Large intestine (tissue), 3 donors: Measurements from ENCODE around the gene RAD50. TPM values are rescaled to one million over a fixed set of nuclear protein-coding genes. Genes with fewer than 3 reads are reported as not detected.
"Not testable (repeated sequence)": the region's sequence is repeated elsewhere in the genome, so short reads cannot be mapped to it uniquely, and the experiment has no call there.

ENCODE experiments used
- DNase-seq, 2 donors: peaks; one replicate each; pipeline versions ENCODE4 v3.0.0 to v3.0.0-alpha.2; 2013
- H3K27ac ChIP-seq: one replicate; pipeline ENCODE4 v1.5.1; 2013; ENCODE audit warnings: low read length
- H3K27me3 ChIP-seq: 2 replicates; pipeline ENCODE4 v1.6.1; 2013; ENCODE audit warnings: low read length; ENCODE audit not compliant: control insufficient read depth, insufficient read depth
- H3K36me3 ChIP-seq: 2 replicates; pipeline ENCODE4 v1.6.1; 2013; ENCODE audit warnings: low read length; ENCODE audit not compliant: control insufficient read depth, insufficient read depth
- H3K4me1 ChIP-seq: one replicate; pipeline ENCODE4 v1.6.1; 2013; ENCODE audit warnings: low read length; ENCODE audit not compliant: control insufficient read depth, insufficient read depth
- H3K4me3 ChIP-seq: one replicate; pipeline ENCODE4 v1.5.1; 2013; ENCODE audit warnings: low read length
- H3K9me3 ChIP-seq: one replicate; pipeline ENCODE4 v1.6.1; 2013; ENCODE audit warnings: mild to moderate bottlenecking, low read depth, low read length, moderate library complexity; ENCODE audit not compliant: control insufficient read depth
- WGBS: methylation state at CpG from one replicate; pipeline ENCODE4 v1.1.5; 2013; ENCODE audit warnings: low lambda C conversion rate; ENCODE audit not compliant: insufficient coverage; 5-methylcytosine and 5-hydroxymethylcytosine counted together
- polyA plus RNA-seq: library from polyadenylated mRNA; unstranded; fragments of 120-200 nt; gene quantifications from one replicate; pipeline ENCODE4 v1.2.1, GENCODE V29; 2013

RAD50 gene
- polyA plus RNA-seq, 1 donor: 31.1 TPM

DNA sequence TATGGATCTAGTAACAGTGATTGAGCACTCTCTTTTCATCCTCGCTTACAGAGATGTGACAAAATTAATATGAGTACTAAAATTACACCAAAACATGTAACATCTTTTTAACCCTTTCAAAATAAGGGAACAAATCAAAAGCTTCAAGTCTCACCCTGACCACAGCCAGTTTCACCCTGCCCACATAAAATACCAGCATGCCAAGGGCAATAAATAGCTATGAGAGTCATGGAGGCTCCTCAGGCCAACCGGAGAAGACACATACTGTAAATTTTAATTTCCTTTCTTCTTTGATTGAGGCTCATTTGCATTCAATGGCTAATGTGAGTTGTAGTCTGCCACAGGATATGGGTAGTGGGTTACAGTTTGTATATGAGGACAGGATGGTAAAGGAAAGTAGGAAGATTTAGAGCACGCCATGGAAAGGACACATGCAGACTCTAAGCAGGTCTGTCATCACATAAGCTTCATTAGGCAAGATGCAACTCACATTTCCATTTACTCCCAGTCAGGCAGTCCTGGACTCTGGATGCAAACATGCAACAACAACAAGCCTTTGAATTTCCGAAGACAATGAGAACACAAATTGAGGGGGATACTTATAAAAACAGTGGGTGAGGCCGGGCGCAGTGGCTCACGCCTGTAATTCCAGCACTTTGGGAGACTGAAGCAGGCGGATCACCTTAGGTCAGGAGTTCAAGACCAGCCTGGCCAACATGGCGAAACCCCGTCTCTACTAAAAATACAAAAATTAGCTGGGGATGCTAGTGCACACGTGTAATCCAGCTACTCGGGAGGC, 128.3 kb downstream of the RAD50 start:
- H3K4me3 ChIP-seq: no peak overlapping the region
- no peaks in the 10 kb centered on the region for H3K27me3 ChIP-seq
- H3K4me1 ChIP-seq: no peaks in the 10 kb centered on the region
- H3K9me3 ChIP-seq: no peaks in the 10 kb centered on the region
- DNase-seq: no peak
- 100% methylated on average over 1 of the region's 12 CpGs for WGBS
- H3K27ac ChIP-seq: no peak overlapping the region
- no peaks in the 10 kb centered on the region for H3K36me3 ChIP-seq

DNA sequence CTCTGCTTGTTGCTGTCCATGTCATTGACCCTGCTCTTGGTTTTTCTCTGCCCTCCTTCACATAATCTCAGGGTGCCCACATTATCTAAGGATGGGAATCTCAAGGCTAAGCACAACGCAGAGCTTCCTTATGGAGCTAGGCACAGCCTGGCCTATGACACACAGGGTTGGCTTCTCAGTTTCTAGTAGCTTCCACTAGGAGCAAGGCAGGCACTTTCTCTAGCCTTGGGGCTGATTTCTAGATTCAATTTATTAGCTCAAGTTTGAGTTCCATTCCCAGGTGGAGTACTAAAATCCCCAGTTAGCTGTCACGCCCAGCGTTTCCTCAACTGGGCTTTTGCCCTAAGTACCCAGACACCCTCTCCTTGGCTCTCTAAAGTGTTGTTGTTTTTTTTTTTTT, 129.4 kb downstream of the RAD50 start:
- H3K4me3 ChIP-seq: no peak overlapping the region
- H3K36me3 ChIP-seq: no peaks in the 10 kb centered on the region
- no peak overlapping the region for H3K27ac ChIP-seq
- no peaks in the 10 kb centered on the region for H3K4me1 ChIP-seq
- WGBS: no CpG with 5 or more reads among the region's 3 CpGs
- no peak for DNase-seq
- H3K9me3 ChIP-seq: no peaks in the 10 kb centered on the region
- H3K27me3 ChIP-seq: no peaks in the 10 kb centered on the region

GRCh38 chr5:132687995-132688394, 131.2 kb downstream of the RAD50 start:
- no peak for DNase-seq
- Histone ChIP-seq H3K4me1 (no peaks in the 10 kb centered on the region), H3K36me3 (no peaks in the 10 kb centered on the region), H3K9me3 (no peaks in the 10 kb centered on the region), H3K27ac (no peak overlapping the region), H3K27me3 (no peaks in the 10 kb centered on the region), H3K4me3 (no peak overlapping the region)
- no CpG with 5 or more reads among the region's 5 CpGs for WGBS

DNA sequence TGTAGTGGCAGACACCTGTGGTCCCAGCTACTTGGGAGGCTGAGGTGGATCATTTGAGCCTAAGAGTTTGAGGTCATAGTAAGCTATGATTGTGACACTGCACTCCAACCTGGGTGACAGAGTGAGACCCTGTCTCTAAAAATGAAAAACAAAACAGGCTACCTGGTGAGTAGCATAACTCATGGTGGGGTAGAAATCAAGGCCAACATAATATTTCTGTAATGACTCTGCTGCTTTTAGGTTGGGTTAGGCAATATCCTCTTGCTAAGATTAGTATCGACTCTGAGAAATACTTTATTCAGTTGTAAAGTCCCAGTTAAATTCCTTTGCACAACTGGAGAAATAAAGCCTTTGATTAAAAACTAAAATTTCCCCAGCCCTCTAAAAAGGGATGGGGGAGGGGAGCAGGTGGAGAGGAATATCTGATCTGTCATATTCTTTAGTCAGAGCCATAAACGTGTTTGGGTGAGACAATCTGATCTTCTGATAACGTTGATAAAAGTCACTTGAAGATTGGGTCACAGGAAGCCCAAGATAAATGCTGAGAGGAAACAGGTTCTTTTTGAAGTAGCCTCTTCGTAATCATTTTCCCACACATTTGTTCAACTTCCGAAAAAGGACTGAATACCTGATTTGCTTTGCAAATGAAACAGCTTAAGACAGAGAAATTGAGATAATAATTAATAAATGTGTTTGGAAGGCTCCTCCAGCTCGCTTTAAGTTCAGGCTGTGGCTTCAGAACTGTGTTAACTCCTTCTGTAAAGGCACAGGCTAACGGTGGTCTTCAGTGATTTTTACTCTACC, 132.0 kb downstream of the RAD50 start:
- DNase-seq: no peak
- Histone ChIP-seq H3K27ac (no peak overlapping the region), H3K4me1 (no peaks in the 10 kb centered on the region), H3K36me3 (no peaks in the 10 kb centered on the region), H3K4me3 (no peak overlapping the region), H3K27me3 (no peaks in the 10 kb centered on the region), H3K9me3 (no peaks in the 10 kb centered on the region)
- 49% methylated on average over 3 of the region's 7 CpGs for WGBS

DNA sequence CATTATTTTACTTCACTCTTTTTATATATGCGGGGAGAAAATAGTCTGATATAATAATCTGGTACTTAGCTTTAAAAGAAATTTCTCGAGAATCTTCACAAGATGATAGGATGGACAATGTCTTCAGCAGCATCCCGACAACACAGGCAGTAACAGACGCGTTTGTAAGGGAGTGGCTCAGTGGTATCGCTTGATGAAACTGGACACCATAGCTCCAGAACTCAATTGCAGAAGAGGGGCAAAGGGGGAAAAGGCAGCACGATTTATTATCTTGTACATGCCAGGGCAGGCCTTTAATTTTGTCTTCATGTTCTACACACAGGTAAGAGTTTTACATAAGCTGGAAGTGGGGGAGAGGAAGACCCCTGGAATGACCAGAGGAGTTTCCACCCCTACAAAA, 132.7 kb downstream of the RAD50 start:
- DNase-seq: no peak
- H3K27me3 ChIP-seq: no peaks in the 10 kb centered on the region
- H3K9me3 ChIP-seq: no peaks in the 10 kb centered on the region
- no peaks in the 10 kb centered on the region for H3K36me3 ChIP-seq
- H3K4me1 ChIP-seq: no peaks in the 10 kb centered on the region
- no peak overlapping the region for H3K27ac ChIP-seq
- WGBS: 67% methylated on average over 3 of the region's 7 CpGs
- no peak overlapping the region for H3K4me3 ChIP-seq

- WGBS: no CpG with 5 or more reads among the region's 3 CpGs
- no peak for DNase-seq
- H3K27ac ChIP-seq: no peak overlapping the region
Measured at GRCh38 chr5:132690156-132690555, 133.4 kb downstream of the RAD50 start.

GRCh38 chr5:132691755-132692631, 135.2 kb downstream of the RAD50 start:
- H3K4me1 ChIP-seq, H3K9me3 ChIP-seq, H3K27me3 ChIP-seq, H3K36me3 ChIP-seq, DNase-seq, H3K27ac ChIP-seq, H3K4me3 ChIP-seq: not testable (repeated sequence)
- 60% methylated on average over 1 of the region's 5 CpGs for WGBS

More at GRCh38 chr5:132690156-132690555, 133.4 kb downstream of the RAD50 start:
- H3K4me3 ChIP-seq: no peak overlapping the region
- no peaks in the 10 kb centered on the region for H3K27me3 ChIP-seq
- no peaks in the 10 kb centered on the region for H3K4me1 ChIP-seq
- no peaks in the 10 kb centered on the region for H3K9me3 ChIP-seq
- H3K36me3 ChIP-seq: no peaks in the 10 kb centered on the region

GRCh38 chr5:132692632-132692967, 135.8 kb downstream of the RAD50 start:
- no peak for DNase-seq
- H3K9me3 ChIP-seq: no peaks in the 10 kb centered on the region
- H3K27ac ChIP-seq: no peak overlapping the region
- peaks cover 2% of the 10 kb centered on the region for H3K36me3 ChIP-seq
- H3K27me3 ChIP-seq: no peaks in the 10 kb centered on the region
- no peaks in the 10 kb centered on the region for H3K4me1 ChIP-seq
- no peak overlapping the region for H3K4me3 ChIP-seq
